SK-N-SH treated with all-trans-retinoic acid at 6 μM for 48 hours (cell line): Measurements from ENCODE around the gene UNKL.

Experiments used
- ATAC-seq: fragments of 200-7000 bp; cut with Tn5 transposase; 3 replicates; pipeline ENCODE4 v1.9.1; 2020; ENCODE audit warnings: mild to moderate bottlenecking, moderate library complexity
- ARNTL ChIP-seq: fragments of 450-650 bp; formaldehyde crosslinking; IDR thresholded peaks from 2 replicates; pipeline ENCODE4 v1.5.0; 2020; ENCODE audit warnings: low read depth, mild to moderate bottlenecking, moderate library complexity, borderline replicate concordance
- CSDC2 ChIP-seq: fragments of 250-450 bp; sonication (Bioruptor Pico); IDR thresholded peaks from 2 replicates; pipeline ENCODE4 v1.5.0; 2020; ENCODE audit warnings: mild to moderate bottlenecking, moderate library complexity
- ESRRG ChIP-seq: fragments of 250-450 bp; sonication (Bioruptor Pico); IDR thresholded peaks from 2 replicates; pipeline ENCODE4 v1.6.1; 2021; ENCODE audit warnings: mild to moderate bottlenecking
- GLIS3 ChIP-seq: fragments of 250-450 bp; sonication (Bioruptor Pico); IDR thresholded peaks from 2 replicates; pipeline ENCODE4 v1.5.0; 2020; ENCODE audit warnings: mild to moderate bottlenecking, moderate library complexity
- ISL1 ChIP-seq: fragments of 250-450 bp; sonication (Bioruptor Pico); IDR thresholded peaks from 2 replicates; pipeline ENCODE4 v2.1.2; 2022; ENCODE audit warnings: mild to moderate bottlenecking, moderate library complexity
- OSR1 ChIP-seq: fragments of 250-450 bp; sonication (Bioruptor Pico); IDR thresholded peaks from 2 replicates; pipeline ENCODE4 v1.8.0; 2022; ENCODE audit warnings: moderate library complexity, mild to moderate bottlenecking, inconsistent platforms
- PPARA ChIP-seq: fragments of 250-450 bp; sonication (Bioruptor Pico); IDR thresholded peaks from 2 replicates; pipeline ENCODE4 v1.5.0; 2020; ENCODE audit warnings: mild to moderate bottlenecking, borderline replicate concordance
- RARB ChIP-seq: fragments of 250-450 bp; sonication (Bioruptor Pico); IDR thresholded peaks from 2 replicates; pipeline ENCODE4 v1.8.0; 2021; ENCODE audit warnings: mild to moderate bottlenecking, moderate library complexity
- SNAI2 ChIP-seq: fragments of 250-450 bp; sonication (Bioruptor Pico); IDR thresholded peaks from 2 replicates; pipeline ENCODE4 v1.5.0; 2020; ENCODE audit warnings: mild to moderate bottlenecking, moderate library complexity
- TCF4 ChIP-seq: fragments of 250-450 bp; sonication (Bioruptor Pico); IDR thresholded peaks from 2 replicates; pipeline ENCODE4 v1.8.0; 2021; ENCODE audit warnings: mild to moderate bottlenecking, moderate library complexity, borderline replicate concordance
- TOX ChIP-seq: fragments of 250-450 bp; sonication (Bioruptor Pico); IDR thresholded peaks from 2 replicates; pipeline ENCODE4 v1.8.0; 2021; ENCODE audit warnings: mild to moderate bottlenecking, moderate library complexity, borderline replicate concordance
- ZC3H10 ChIP-seq: fragments of 250-450 bp; sonication (Bioruptor Pico); IDR thresholded peaks from 2 replicates; pipeline ENCODE4 v1.5.1; 2021; ENCODE audit warnings: mild to moderate bottlenecking, moderate library complexity
- ZFP3 ChIP-seq: fragments of 250-450 bp; sonication (Bioruptor Pico); IDR thresholded peaks from 2 replicates; pipeline ENCODE4 v1.5.0; 2020; ENCODE audit warnings: mild to moderate bottlenecking, moderate library complexity
- ZNF565 ChIP-seq: fragments of 450-650 bp; formaldehyde crosslinking; conservative IDR thresholded peaks from 2 replicates; pipeline ENCODE4 v1.5.0; 2020; ENCODE audit warnings: low read depth, mild to moderate bottlenecking, moderate library complexity
- ZNF70 ChIP-seq: fragments of 450-650 bp; formaldehyde crosslinking; IDR thresholded peaks from 2 replicates; pipeline ENCODE4 v1.5.0; 2020; ENCODE audit warnings: mild to moderate bottlenecking, moderate library complexity
- ZNF8 ChIP-seq: fragments of 450-650 bp; formaldehyde crosslinking; IDR thresholded peaks from 2 replicates; pipeline ENCODE4 v1.5.0; 2020; ENCODE audit warnings: mild to moderate bottlenecking, moderate library complexity
- TF ChIP-seq, protein P1 (sequence below): fragments of 250-450 bp; sonication (Bioruptor Pico); IDR thresholded peaks from 2 replicates; pipeline ENCODE4 v1.8.0; 2020; ENCODE audit warnings: mild to moderate bottlenecking, moderate library complexity, borderline replicate concordance
- TF ChIP-seq, protein P2 (sequence below): fragments of 250-450 bp; sonication (Bioruptor Pico); IDR thresholded peaks from 2 replicates; pipeline ENCODE4 v1.8.0; 2021; ENCODE audit warnings: low read depth, mild to moderate bottlenecking, moderate library complexity, borderline replicate concordance
- TF ChIP-seq, protein P3 (sequence below): fragments of 250-450 bp; sonication (Bioruptor Pico); IDR thresholded peaks from 2 replicates; pipeline ENCODE4 v1.5.1; 2020; ENCODE audit warnings: low read depth, mild to moderate bottlenecking, moderate library complexity
- TF ChIP-seq, protein P4 (sequence below): fragments of 250-450 bp; sonication (Bioruptor Pico); IDR thresholded peaks from 2 replicates; pipeline ENCODE4 v1.5.1; 2021; ENCODE audit warnings: mild to moderate bottlenecking, moderate library complexity

Gene UNKL

DNA sequence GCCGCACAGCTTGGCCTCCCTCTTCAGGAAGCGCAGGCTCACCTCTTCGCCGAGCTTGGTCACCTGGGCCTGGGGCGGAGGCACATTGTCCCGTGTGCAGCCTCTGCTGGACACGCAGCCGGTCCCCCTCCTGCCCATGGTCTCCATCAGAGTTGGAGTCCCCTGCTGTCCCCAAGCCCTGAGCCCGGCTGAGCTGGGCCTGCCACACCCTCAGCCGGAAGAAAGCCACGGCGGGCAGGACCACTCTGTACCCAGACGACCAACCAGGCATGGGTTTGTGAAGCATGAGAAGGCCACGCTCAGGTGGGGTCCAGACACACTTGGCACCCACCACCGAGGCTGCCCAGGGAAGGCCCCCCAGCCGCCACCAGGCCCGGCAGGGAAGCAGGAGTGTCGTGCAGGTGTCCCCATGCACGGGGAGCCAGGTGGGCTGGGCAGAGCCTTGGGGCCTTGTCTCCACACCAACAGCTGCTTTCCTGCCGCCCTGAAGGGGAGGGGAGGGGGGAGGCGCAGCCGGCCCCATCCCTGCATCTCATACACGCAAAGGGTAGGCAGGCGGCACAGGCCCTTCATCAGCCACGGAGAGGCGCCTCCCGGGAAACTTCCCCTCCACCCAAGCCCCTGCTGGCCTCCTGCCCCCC, 24.7 kb upstream of the UNKL start:
- ATAC-seq = no peak
- TF ChIP-seq ISL1 (CRISPR knock-in tag) = no peak
- TF ChIP-seq PPARA (CRISPR knock-in tag) = no peak
- TF ChIP-seq, protein P1, sequence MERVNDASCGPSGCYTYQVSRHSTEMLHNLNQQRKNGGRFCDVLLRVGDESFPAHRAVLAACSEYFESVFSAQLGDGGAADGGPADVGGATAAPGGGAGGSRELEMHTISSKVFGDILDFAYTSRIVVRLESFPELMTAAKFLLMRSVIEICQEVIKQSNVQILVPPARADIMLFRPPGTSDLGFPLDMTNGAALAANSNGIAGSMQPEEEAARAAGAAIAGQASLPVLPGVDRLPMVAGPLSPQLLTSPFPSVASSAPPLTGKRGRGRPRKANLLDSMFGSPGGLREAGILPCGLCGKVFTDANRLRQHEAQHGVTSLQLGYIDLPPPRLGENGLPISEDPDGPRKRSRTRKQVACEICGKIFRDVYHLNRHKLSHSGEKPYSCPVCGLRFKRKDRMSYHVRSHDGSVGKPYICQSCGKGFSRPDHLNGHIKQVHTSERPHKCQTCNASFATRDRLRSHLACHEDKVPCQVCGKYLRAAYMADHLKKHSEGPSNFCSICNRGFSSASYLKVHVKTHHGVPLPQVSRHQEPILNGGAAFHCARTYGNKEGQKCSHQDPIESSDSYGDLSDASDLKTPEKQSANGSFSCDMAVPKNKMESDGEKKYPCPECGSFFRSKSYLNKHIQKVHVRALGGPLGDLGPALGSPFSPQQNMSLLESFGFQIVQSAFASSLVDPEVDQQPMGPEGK = no peak
- no peak for TF ChIP-seq ZFP3
- TF ChIP-seq ZNF565 = no peak
- TF ChIP-seq RARB (CRISPR knock-in tag) = no peak
- TF ChIP-seq ARNTL = no peak
- TF ChIP-seq, protein P2, sequence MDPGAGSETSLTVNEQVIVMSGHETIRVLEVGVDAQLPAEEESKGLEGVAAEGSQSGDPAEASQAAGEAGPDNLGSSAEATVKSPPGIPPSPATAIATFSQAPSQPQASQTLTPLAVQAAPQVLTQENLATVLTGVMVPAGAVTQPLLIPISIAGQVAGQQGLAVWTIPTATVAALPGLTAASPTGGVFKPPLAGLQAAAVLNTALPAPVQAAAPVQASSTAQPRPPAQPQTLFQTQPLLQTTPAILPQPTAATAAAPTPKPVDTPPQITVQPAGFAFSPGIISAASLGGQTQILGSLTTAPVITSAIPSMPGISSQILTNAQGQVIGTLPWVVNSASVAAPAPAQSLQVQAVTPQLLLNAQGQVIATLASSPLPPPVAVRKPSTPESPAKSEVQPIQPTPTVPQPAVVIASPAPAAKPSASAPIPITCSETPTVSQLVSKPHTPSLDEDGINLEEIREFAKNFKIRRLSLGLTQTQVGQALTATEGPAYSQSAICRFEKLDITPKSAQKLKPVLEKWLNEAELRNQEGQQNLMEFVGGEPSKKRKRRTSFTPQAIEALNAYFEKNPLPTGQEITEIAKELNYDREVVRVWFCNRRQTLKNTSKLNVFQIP = no peak

DNA sequence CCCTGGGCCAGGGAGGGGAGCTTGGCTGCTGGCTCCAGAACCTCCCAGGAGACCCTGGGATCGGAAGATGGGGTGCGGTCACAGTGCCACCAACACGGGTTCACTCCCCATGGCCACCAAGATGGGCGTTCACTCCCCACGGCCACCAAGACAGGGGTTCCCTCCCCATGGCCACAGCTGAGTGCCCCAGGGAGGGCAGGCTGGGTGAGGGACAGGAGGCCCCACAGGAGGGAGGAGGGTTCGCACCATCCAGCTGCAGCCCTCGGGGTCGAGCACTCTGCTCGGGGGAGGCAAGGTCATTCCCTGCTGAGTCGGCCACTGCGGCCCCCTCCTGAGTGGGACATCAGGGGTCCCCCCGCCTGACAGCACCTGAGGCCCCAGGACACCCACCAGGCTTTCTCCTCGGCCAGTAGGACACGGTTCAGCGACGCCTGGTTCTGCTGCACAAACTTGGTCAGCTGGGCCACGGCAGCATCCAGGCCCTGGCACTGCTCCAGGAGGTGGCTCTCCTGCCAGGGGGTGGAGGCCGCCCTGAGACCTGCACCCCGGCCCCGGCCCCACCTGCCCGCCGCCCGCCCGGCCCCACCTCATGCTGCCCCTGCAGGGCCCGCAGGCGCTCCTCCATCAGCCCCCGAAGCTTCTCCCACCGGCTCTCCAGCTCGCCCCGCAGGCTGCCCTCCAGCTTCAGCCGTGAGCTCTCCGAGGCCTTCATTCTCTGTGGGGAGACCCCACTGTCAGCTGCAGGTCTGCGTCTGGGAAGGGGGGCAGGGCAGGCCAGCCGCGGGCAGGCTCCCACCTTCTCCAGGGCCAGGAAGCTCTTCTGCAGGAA, 23.9 kb upstream of the UNKL start:
- no peak for TF ChIP-seq ISL1 (CRISPR knock-in tag)
- TF ChIP-seq ESRRG (CRISPR knock-in tag) = no peak
- no peak for TF ChIP-seq PPARA (CRISPR knock-in tag)
- no peak for TF ChIP-seq TOX
- TF ChIP-seq, protein P3, sequence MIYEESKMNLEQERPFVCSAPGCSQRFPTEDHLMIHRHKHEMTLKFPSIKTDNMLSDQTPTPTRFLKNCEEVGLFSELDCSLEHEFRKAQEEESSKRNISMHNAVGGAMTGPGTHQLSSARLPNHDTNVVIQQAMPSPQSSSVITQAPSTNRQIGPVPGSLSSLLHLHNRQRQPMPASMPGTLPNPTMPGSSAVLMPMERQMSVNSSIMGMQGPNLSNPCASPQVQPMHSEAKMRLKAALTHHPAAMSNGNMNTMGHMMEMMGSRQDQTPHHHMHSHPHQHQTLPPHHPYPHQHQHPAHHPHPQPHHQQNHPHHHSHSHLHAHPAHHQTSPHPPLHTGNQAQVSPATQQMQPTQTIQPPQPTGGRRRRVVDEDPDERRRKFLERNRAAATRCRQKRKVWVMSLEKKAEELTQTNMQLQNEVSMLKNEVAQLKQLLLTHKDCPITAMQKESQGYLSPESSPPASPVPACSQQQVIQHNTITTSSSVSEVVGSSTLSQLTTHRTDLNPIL (CRISPR knock-in tag) = no peak
- no peak for ATAC-seq

DNA sequence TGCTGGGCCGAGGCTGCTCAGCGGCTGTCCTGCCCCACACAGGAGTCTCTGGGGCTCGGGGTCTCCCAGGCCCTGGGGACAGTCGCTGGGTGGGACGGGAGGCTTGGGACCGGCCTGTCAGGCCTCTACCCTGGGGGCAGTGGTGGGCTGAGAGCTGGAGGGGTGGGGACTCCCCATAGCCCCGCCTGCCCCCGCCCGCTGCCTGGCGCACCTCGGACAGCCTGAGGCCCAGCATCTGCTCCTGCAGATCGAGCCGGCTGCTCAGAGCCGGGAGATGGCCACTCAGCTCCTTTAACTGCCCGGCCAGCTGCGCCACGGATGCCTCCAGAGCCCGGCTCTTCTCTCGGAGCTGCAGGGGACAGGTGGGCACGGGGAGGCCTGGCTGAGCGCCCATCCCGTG, 23.1 kb upstream of the UNKL start:
- TF ChIP-seq TCF4 (CRISPR knock-in tag) (no peak), ZNF8 (CRISPR knock-in tag) (no peak), ZC3H10 (no peak), OSR1 (no peak), GLIS3 (CRISPR knock-in tag) (no peak)
- 0 out of 3 replicates have a peak, but pooled peaks have one; percentile 7 for ATAC-seq

DNA sequence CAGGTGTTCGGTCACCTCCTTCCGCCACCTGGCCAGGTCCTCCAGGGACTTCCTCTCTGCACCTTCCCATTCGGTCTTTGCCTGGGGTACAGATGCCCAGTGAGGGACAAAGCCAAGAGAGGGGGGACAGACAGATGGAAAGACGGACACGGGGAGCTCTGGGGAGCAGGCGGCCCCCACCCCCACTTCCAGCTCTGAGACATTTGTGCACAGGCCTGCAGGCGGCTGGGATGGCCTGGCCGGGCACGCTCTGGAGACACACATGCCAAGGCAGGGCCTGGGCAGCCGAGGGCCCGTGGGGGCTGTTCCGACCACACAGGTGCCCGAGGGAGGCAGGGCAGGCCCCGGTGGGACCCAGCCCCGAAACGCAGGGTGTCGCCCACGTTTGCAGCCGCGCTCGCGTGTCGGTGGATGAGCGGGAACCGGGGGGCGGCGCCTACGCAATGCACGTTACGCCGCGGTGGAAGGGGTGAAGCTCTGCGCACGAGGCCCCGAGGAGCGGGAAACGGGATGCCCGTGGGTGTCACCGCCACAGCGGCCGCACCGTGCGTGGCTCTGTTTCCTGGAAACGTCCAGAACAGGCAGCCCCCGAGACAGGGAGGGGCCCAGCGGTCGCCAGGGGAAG, 22.3 kb upstream of the UNKL start:
- TF ChIP-seq ZFP3 (no peak), ZNF70 (CRISPR knock-in tag) (no peak), OSR1 (no peak), TCF4 (CRISPR knock-in tag) (no peak), GLIS3 (CRISPR knock-in tag) (no peak), CSDC2 (no peak)
- TF ChIP-seq, protein P2 = no peak

DNA sequence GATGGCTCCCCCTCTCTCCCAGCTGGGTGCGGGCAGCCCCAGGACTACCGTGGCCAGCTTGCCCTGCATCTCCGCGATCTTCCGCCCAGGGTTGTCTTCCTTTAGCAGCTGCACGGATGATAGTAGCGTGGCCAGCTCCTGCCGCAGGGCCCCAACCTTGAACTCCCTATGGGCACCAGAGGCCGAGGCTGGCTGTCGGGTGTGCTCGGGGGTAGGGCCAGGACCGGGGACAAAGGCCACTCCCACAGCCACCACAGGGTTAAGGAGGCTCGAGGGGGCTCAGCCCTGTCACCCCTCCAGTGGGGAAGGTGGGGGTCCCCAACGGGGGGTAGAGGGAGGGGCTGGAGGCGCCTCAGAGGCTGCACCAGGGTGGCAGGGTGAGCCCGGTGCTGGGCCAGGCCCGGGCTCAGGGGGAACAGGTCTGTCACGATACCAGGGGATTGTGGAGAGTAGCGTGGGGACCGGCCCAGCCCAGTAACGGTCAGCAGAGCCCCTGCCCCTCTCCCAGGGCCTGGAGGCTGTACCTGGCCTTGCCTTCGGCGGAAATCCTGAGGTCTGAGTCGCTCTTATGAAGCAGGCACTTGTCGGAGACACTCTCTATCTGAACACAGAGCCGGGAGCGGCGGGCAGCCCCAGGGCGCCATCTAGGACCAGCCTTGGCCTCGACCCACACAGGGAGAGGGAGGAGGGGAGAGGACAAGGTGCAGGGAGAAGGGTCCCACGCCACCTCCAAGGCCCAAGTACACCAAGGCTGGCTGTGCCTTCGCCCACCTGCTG, 21.6 kb upstream of the UNKL start:
- no peak for ATAC-seq
- TF ChIP-seq CSDC2 (no peak), ZFP3 (no peak), TOX (no peak), TCF4 (CRISPR knock-in tag) (no peak), ESRRG (CRISPR knock-in tag) (no peak), ARNTL (no peak), ZNF8 (CRISPR knock-in tag) (no peak), ISL1 (CRISPR knock-in tag) (no peak), SNAI2 (CRISPR knock-in tag) (no peak), PPARA (CRISPR knock-in tag) (no peak), ZC3H10 (no peak), OSR1 (no peak)
- TF ChIP-seq, protein P4, sequence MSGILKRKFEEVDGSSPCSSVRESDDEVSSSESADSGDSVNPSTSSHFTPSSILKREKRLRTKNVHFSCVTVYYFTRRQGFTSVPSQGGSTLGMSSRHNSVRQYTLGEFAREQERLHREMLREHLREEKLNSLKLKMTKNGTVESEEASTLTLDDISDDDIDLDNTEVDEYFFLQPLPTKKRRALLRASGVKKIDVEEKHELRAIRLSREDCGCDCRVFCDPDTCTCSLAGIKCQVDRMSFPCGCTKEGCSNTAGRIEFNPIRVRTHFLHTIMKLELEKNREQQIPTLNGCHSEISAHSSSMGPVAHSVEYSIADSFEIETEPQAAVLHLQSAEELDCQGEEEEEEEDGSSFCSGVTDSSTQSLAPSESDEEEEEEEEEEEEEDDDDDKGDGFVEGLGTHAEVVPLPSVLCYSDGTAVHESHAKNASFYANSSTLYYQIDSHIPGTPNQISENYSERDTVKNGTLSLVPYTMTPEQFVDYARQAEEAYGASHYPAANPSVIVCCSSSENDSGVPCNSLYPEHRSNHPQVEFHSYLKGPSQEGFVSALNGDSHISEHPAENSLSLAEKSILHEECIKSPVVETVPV = no peak

More for the DNA sequence above, 22.3 kb upstream of the UNKL start:
- no peak for ATAC-seq
